CD4-positive, alpha-beta T cell treated with Interleukin-4 for 1 hour (primary cell): ENCODE results near the gene GPR61.

Experiments
- DNase-seq, 2 donors: peaks; one replicate each; pipeline ENCODE4 v3.0.0-alpha.2; 2020 to 2022

Gene GPR61

GRCh38 chr1:109539676-109540075, at the start of gene GPR61:
GPR61 (plus strand) TSS chr1:109539872; CDS start chr1:109543023, 3,151 bp downstream.
- no peak for DNase-seq

- peak; percentile 76 to 81 for DNase-seq
These were observed 49.4 kb upstream of the GPR61 start for GRCh38 chr1:109490029-109490933.

- DNase-seq, result no peak
These were observed 48.8 kb upstream of the GPR61 start for GRCh38 chr1:109490934-109491302.

GRCh38 chr1:109491372-109491771, 48.3 kb upstream of the GPR61 start:
- DNase-seq, result no peak

- no peak for DNase-seq
These were observed 46.9 kb upstream of the GPR61 start for GRCh38 chr1:109492779-109493178.

GRCh38 chr1:109493227-109493626, 46.4 kb upstream of the GPR61 start:
- DNase-seq, result no peak

GRCh38 chr1:109493805-109494539, 45.7 kb upstream of the GPR61 start, which contains the start of gene CYB561D1:
CYB561D1 (plus strand) TSS chr1:109494094; CDS start chr1:109494140, 46 bp downstream.
- DNase-seq, result peak; percentile 87 to 88

- no peak for DNase-seq
These were observed 43.9 kb upstream of the GPR61 start for GRCh38 chr1:109495738-109496137.

GRCh38 chr1:109497449-109498160, 42.1 kb upstream of the GPR61 start:
- no peak for DNase-seq

- peak in 1 of 2 donors; percentile 39 for DNase-seq
These were observed 41.4 kb upstream of the GPR61 start for GRCh38 chr1:109498161-109498801.

- DNase-seq, result no peak
These were observed 40.6 kb upstream of the GPR61 start for GRCh38 chr1:109499081-109499480.

- peak; percentile 65 to 70 for DNase-seq
These were observed 39.8 kb upstream of the GPR61 start for GRCh38 chr1:109499661-109500536.

- DNase-seq, result no peak
These were observed 38.7 kb upstream of the GPR61 start for GRCh38 chr1:109500941-109501381.

GRCh38 chr1:109501644-109502363, 37.9 kb upstream of the GPR61 start:
- DNase-seq, result no peak

- DNase-seq, result peak; percentile 73 to 80
These were observed 37.3 kb upstream of the GPR61 start for GRCh38 chr1:109502364-109502851.

- peak in 1 of 2 donors; percentile 36 for DNase-seq
These were observed 35.7 kb upstream of the GPR61 start for GRCh38 chr1:109503935-109504334.

- no peak for DNase-seq
These were observed 34.7 kb upstream of the GPR61 start for GRCh38 chr1:109504974-109505373.

GRCh38 chr1:109508001-109508872, 31.4 kb upstream of the GPR61 start:
- DNase-seq, result no peak

- no peak for DNase-seq
These were observed 30.8 kb upstream of the GPR61 start for GRCh38 chr1:109508873-109509175.
